DND-41 (cell line): ENCODE results near the gene BFSP1.

ENCODE experiments used
- ATAC-seq: fragments of 200-7000 bp; cut with Tn5 transposase; 3 replicates; pipeline ENCODE4 v1.9.1; 2021; ENCODE audit warnings: low read depth; ENCODE audit not compliant: insufficient read depth
- DNase-seq: peaks from one replicate; pipeline ENCODE4 v3.0.0-alpha.2; 2020
- H2AFZ ChIP-seq: 2 replicates; pipeline ENCODE4 v1.6.0; 2012; ENCODE audit warnings: low read depth, low read length
- H3K27ac ChIP-seq: 2 replicates; pipeline ENCODE4 v1.5.1; 2012; ENCODE audit warnings: low read length, inconsistent platforms
- H3K27me3 ChIP-seq: fragments of 200-600 bp; sonication (generic); 2 replicates; pipeline ENCODE4 v1.6.0; 2012; ENCODE audit warnings: low read length, mild to moderate bottlenecking, inconsistent platforms; ENCODE audit not compliant: insufficient read depth, poor library complexity
- H3K36me3 ChIP-seq: 2 replicates; pipeline ENCODE4 v1.5.1; 2012; ENCODE audit warnings: low read length, inconsistent platforms; ENCODE audit not compliant: insufficient read depth
- H3K4me1 ChIP-seq: 2 replicates; pipeline ENCODE4 v1.5.1; 2012; ENCODE audit warnings: mild to moderate bottlenecking, low read length; ENCODE audit not compliant: insufficient read depth
- H3K4me2 ChIP-seq: 2 replicates; pipeline ENCODE4 v1.6.0; 2012; ENCODE audit warnings: mild to moderate bottlenecking, moderate library complexity, low read length, inconsistent platforms; ENCODE audit not compliant: insufficient read depth
- H3K4me3 ChIP-seq, 2 experiments: fragments of 200-600 bp in 1 of 2; shearing (Covaris generic) in 1 of 2; 2 replicates each; pipeline ENCODE4 v1.5.1; 2012 to 2016; ENCODE audit warnings: inconsistent platforms in 2 of 2, low read length in 2 of 2, mild to moderate bottlenecking in 2 of 2, low read depth in 1 of 2, moderate library complexity in 1 of 2
- H3K79me2 ChIP-seq: 2 replicates; pipeline ENCODE4 v1.6.0; 2012; ENCODE audit warnings: low read length, inconsistent platforms; ENCODE audit not compliant: insufficient read depth
- H3K9ac ChIP-seq: 2 replicates; pipeline ENCODE4 v1.6.0; 2012; ENCODE audit warnings: low read depth, mild to moderate bottlenecking, inconsistent platforms, low read length, moderate library complexity
- H3K9me3 ChIP-seq: 2 replicates; pipeline ENCODE4 v1.5.1; 2012; ENCODE audit warnings: low read length, moderate library complexity, mild to moderate bottlenecking, inconsistent platforms; ENCODE audit not compliant: insufficient read depth, severe bottlenecking
- H4K20me1 ChIP-seq: 2 replicates; pipeline ENCODE4 v1.6.0; 2012; ENCODE audit warnings: low read length; ENCODE audit not compliant: insufficient read depth
- CTCF ChIP-seq: IDR thresholded peaks from 2 replicates; pipeline ENCODE4 v1.5.1; 2012; ENCODE audit warnings: borderline replicate concordance, low read length, moderate library complexity, mild to moderate bottlenecking; ENCODE audit not compliant: poor library complexity, severe bottlenecking; ENCODE audit errors: extremely low read depth
- EZH2 ChIP-seq: IDR thresholded peaks from 3 replicates; pipeline ENCODE4 v1.6.1; 2012; ENCODE audit warnings: borderline replicate concordance, low read depth, mild to moderate bottlenecking, moderate library complexity, low read length, inconsistent platforms; ENCODE audit not compliant: severe bottlenecking

BFSP1 gene

DNA sequence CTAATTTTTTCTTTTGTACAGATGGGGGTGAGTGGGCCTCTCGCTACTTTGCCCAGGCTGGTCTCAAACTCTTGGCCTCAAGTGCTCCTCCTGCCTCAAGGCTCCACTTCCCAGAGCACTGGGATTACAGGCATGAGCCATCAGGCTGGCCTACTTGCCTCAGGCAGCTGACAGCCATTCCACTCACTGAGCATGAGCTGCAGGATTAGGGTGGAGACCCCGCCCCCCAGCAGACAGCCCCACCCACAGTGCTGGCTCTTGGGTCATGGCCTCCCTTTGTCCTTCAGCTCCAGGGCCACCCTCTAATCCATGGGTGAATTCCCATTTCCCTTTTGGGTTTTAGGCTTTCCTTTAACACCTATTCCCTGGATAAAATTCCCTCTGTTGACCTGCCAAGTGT, 82.1 kb downstream of the BFSP1 start:
- Histone ChIP-seq H3K27me3 (peaks cover 10% of the 10 kb centered on the region), H3K27ac (no peak overlapping the region), H3K79me2 (no peaks in the 10 kb centered on the region), H3K9me3 (no peaks in the 10 kb centered on the region), H3K36me3 (no peaks in the 10 kb centered on the region), H3K4me1 (no peaks in the 10 kb centered on the region), H3K4me2 (no peak overlapping the region), H2AFZ (no peak overlapping the region), H3K4me3 (no peak overlapping the region), H3K9ac (no peak overlapping the region), H4K20me1 (no peaks in the 10 kb centered on the region)
- no peak for ATAC-seq
- DNase-seq = no peak
- TF ChIP-seq EZH2 (no peak), CTCF (no peak)

DNA sequence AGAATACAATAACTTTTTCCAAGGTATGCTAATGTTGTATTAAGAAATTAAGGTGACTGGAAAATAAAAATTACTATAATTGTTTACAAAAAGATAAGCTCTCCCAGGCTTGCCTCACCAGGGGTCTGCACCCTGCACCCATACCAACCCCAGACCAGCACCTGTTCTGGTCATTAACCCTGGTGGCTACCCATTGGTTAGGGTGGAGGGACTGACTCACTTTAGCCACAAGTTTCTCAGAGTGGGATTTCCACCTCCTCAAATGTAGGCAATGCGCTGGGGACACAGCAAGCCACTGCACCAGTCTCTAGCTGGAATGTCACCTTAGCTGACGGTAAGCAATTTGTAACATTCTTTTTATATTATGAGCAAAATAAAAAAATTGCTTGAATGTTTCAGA, 83.1 kb downstream of the BFSP1 start:
- H3K4me1 ChIP-seq = no peaks in the 10 kb centered on the region
- TF ChIP-seq CTCF = no peak
- no peak for TF ChIP-seq EZH2
- no peak overlapping the region for H3K4me3 ChIP-seq
- no peak overlapping the region for H2AFZ ChIP-seq
- peaks cover 4% of the 10 kb centered on the region for H3K27me3 ChIP-seq
- no peaks in the 10 kb centered on the region for H3K79me2 ChIP-seq
- no peak overlapping the region for H3K27ac ChIP-seq
- no peaks in the 10 kb centered on the region for H4K20me1 ChIP-seq
- no peaks in the 10 kb centered on the region for H3K9me3 ChIP-seq
- DNase-seq (no peak), ATAC-seq (no peak)
- H3K4me2 ChIP-seq = no peak overlapping the region
- H3K9ac ChIP-seq = no peak overlapping the region
- no peaks in the 10 kb centered on the region for H3K36me3 ChIP-seq

DNA sequence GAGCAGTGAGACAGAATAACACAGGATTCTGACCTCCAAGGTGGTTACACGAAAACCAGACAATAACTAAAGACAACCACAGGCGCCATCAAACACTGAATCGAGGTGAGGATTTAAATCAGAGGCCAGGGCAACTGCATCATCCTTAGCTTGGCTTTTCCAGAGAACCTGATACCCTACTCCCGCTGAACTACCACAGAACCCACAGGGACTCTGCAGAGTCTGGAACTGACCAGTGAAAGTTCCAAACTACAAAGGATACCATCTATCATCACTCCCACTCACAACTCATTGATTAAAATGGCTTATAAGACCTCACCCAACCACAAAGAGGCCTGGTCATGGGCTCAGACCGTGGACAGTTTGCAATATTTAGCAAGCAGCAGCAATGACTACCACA, 85.0 kb downstream of the BFSP1 start:
- Histone ChIP-seq H3K4me1 (no peaks in the 10 kb centered on the region), H3K4me3 (no peak overlapping the region), H2AFZ (no peak overlapping the region), H3K79me2 (no peaks in the 10 kb centered on the region), H3K27me3 (peaks cover 2% of the 10 kb centered on the region), H3K36me3 (no peaks in the 10 kb centered on the region), H3K9me3 (no peaks in the 10 kb centered on the region), H3K9ac (no peak overlapping the region), H3K27ac (no peak overlapping the region), H4K20me1 (no peaks in the 10 kb centered on the region), H3K4me2 (no peak overlapping the region)
- ATAC-seq (no peak), DNase-seq (no peak)
- TF ChIP-seq CTCF (no peak), EZH2 (no peak)

- ATAC-seq (no peak), DNase-seq (no peak)
- H3K4me2 ChIP-seq = no peak overlapping the region
- H3K9ac ChIP-seq = no peak overlapping the region
- H3K9me3 ChIP-seq = no peaks in the 10 kb centered on the region
- H3K79me2 ChIP-seq = no peaks in the 10 kb centered on the region
- no peaks in the 10 kb centered on the region for H3K36me3 ChIP-seq
- H3K4me1 ChIP-seq = no peaks in the 10 kb centered on the region
- no peaks in the 10 kb centered on the region for H4K20me1 ChIP-seq
- no peak overlapping the region for H3K4me3 ChIP-seq
- no peak overlapping the region for H2AFZ ChIP-seq
- H3K27ac ChIP-seq = no peak overlapping the region
- no peak for TF ChIP-seq EZH2
- H3K27me3 ChIP-seq = peaks cover 2% of the 10 kb centered on the region
Measured at GRCh38 chr20:17445543-17445942, 85.6 kb downstream of the BFSP1 start.
